ENCODE results near the gene ATP7B. TPM values are rescaled to one million over a fixed set of nuclear protein-coding genes. Genes with fewer than 3 reads are reported as not detected.

ATP7B gene
- total RNA-seq, 6 experiments from 2014 or later: 0.81 to 4.8 (median 1.1) TPM

DNA sequence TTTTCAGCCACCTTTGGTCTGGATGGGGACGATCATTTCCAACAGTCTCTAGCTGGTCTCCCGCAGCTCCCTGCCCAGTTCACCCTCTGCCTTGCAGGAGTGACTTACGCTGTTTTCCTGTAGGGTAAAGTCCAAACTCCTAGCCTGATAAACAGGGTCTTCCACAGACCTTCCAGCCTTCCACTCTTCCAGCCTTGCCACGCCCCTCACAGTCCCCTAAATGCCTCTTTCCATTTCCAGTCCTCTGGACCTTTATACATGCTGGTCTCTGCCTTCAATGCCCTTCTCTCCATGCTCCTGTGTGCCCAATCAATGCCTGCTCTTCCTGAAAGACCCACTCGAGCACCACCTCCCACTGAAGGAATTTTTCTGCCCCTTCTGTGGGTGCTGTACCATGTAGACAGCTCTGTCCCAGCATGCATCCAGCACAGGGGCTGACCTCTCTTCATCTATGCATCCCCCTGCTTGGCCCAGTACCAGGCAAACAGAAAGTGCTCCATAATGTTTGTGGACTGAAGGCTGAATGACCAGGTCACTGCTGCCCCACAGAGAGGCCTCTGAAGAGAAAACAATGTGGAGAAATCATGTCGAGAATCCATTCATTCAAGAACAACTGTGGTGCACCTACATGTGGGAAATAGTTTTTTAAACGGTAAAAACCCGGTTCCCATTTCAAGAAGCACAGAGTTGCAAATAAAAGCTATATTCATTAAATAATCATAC is 4.6 kb downstream of the ATP7B start:
- H3K27ac Mint-ChIP-seq: no peak overlapping the region
- no peak for DNase-seq
- H3K9me3 Mint-ChIP-seq: no peaks in the 10 kb centered on the region
- TF ChIP-seq, protein P1, sequence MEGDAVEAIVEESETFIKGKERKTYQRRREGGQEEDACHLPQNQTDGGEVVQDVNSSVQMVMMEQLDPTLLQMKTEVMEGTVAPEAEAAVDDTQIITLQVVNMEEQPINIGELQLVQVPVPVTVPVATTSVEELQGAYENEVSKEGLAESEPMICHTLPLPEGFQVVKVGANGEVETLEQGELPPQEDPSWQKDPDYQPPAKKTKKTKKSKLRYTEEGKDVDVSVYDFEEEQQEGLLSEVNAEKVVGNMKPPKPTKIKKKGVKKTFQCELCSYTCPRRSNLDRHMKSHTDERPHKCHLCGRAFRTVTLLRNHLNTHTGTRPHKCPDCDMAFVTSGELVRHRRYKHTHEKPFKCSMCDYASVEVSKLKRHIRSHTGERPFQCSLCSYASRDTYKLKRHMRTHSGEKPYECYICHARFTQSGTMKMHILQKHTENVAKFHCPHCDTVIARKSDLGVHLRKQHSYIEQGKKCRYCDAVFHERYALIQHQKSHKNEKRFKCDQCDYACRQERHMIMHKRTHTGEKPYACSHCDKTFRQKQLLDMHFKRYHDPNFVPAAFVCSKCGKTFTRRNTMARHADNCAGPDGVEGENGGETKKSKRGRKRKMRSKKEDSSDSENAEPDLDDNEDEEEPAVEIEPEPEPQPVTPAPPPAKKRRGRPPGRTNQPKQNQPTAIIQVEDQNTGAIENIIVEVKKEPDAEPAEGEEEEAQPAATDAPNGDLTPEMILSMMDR (IDR thresholded peaks at IDR 0.05): no peak
- peaks cover 9% of the 10 kb centered on the region for H3K4me1 Mint-ChIP-seq (ENCODE audit: low read depth)
- H3K27me3 Mint-ChIP-seq (ENCODE audit: insufficient read depth): peaks cover 37% of the 10 kb centered on the region
- H3K4me3 Mint-ChIP-seq: no peak overlapping the region
- H3K36me3 Mint-ChIP-seq (ENCODE audit: low read depth): no peaks in the 10 kb centered on the region

DNA sequence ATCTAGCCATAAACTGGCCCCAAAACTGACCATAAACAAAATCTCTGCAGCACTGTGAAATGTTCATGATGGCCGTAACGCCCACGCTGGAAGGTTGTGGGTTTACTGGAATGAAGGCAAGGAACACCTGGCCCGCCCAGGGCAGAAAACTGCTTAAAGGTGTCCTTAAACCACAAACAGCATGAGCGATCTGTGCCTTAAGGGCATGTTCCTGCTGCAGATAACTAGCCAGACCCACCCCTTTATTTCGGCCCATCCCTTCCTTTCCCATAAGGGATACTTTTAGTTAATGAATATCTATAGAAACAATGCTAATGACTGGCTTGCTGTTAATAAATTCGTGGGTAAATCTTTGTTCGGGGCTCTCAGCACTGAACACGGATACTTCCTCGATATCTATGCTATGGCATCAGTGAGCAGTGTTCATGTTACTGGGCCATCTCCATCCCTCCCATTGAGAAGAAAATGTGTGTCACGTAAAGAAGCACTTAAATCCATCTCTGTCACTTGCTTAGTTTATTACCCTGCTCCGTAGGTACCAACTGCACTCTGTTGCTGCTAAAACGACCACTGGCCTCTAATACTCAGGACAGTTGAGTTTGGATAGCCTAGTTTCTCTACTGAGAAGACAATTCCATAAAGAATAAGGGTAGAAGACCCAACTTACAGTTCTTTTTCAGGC is 5.3 kb downstream of the ATP7B start:
- H3K4me3 Mint-ChIP-seq: no peak overlapping the region
- H3K27me3 Mint-ChIP-seq (ENCODE audit: insufficient read depth): peaks cover 34% of the 10 kb centered on the region
- TF ChIP-seq, protein P1 (IDR thresholded peaks at IDR 0.05): no peak
- no peaks in the 10 kb centered on the region for H3K36me3 Mint-ChIP-seq (ENCODE audit: low read depth)
- peaks cover 4% of the 10 kb centered on the region for H3K4me1 Mint-ChIP-seq (ENCODE audit: low read depth)
- H3K9me3 Mint-ChIP-seq: no peaks in the 10 kb centered on the region
- no peak overlapping the region for H3K27ac Mint-ChIP-seq
- no peak for DNase-seq

DNA sequence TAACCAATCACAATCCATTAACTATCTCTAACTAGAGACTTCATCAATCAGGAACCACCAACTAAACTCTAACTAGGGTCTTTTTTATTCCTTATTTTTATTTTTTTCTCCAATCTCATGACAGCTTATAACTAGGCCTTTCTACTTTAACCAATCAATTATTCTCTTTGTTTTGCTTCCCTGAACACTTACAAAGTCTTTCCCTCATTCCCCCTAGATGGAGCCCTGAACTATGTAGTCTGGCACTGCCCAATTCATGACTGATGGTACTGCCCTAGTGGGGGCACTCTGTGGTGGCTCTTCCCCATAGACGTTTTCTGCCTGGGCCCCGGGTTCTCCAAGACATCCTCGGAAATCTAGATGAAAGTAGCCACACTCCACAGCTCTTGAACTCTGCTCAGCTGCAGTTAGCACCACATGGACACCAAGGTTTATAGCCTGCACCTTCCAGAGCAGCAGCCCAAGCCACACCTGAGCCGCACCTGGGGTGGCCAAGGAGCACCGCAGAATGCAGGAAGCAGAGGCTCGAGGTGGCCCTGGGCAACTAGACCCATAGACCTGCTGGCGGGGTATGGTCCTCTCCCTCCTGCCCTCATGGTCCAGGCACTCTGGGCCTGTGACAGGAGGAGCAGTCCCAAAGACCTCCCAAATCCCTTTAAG is 6.6 kb downstream of the ATP7B start:
- Mint-ChIP-seq H3K4me1 (ENCODE audit: low read depth) (no peaks in the 10 kb centered on the region), H3K4me3 (no peak overlapping the region), H3K27ac (no peak overlapping the region), H3K36me3 (ENCODE audit: low read depth) (no peaks in the 10 kb centered on the region), H3K9me3 (no peaks in the 10 kb centered on the region), H3K27me3 (ENCODE audit: insufficient read depth) (peaks cover 27% of the 10 kb centered on the region)
- TF ChIP-seq, protein P1 (IDR thresholded peaks at IDR 0.05): no peak
- no peak for DNase-seq

DNA sequence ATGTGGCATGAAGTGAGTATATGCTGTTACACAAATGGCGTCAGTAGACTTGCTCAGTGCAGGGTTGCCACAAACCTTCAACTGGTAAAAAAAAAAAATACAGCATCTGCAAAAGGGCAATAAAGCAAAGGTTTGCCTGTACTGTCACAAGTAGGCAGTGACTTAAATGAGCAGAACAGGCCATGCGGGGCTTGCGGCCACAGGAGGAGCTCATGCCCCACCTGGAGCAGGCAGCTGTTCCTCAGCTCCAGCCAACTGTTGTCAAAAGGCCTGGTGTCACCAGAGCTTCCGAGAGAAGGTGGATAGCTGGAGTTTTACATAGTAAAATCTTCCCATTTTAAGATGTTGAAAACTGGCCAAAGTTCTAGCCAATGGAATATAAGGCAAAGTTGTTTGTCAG is 7.7 kb downstream of the ATP7B start:
- Mint-ChIP-seq H3K27me3 (ENCODE audit: insufficient read depth) (peaks cover 26% of the 10 kb centered on the region), H3K4me3 (no peak overlapping the region), H3K36me3 (ENCODE audit: low read depth) (no peaks in the 10 kb centered on the region), H3K4me1 (ENCODE audit: low read depth) (no peaks in the 10 kb centered on the region), H3K27ac (no peak overlapping the region), H3K9me3 (no peaks in the 10 kb centered on the region)
- no peak for DNase-seq
- TF ChIP-seq, protein P1 (IDR thresholded peaks at IDR 0.05): no peak

DNA sequence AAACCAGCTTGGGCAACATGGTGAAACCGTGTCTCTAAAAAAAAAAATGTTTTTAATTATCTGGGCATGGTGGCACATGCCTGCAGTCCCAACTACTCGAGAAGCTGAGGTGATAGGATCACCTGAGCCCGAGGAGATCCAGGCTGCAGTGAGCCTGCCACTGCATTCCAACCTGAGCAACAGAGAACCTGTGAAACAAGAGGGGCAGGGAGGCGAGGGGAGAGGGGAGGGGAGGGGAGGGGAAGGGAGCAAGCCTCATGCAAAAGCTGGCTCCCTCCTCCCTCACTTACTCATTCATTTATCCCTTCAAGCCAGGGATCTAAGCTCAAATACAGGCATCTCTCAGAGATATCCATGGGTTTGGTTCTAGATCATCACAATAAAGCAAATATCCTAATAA is 8.9 kb downstream of the ATP7B start:
- H3K27me3 Mint-ChIP-seq (ENCODE audit: insufficient read depth): peaks cover 30% of the 10 kb centered on the region
- H3K4me1 Mint-ChIP-seq (ENCODE audit: low read depth): no peaks in the 10 kb centered on the region
- TF ChIP-seq, protein P1 (IDR thresholded peaks at IDR 0.05): no peak
- H3K27ac Mint-ChIP-seq: no peak overlapping the region
- H3K9me3 Mint-ChIP-seq: no peaks in the 10 kb centered on the region
- no peak for DNase-seq
- no peak overlapping the region for H3K4me3 Mint-ChIP-seq
- H3K36me3 Mint-ChIP-seq (ENCODE audit: low read depth): no peaks in the 10 kb centered on the region

Data from HFFc6 (cell line).